Measurements from ENCODE around the gene PEX14.

DNA sequence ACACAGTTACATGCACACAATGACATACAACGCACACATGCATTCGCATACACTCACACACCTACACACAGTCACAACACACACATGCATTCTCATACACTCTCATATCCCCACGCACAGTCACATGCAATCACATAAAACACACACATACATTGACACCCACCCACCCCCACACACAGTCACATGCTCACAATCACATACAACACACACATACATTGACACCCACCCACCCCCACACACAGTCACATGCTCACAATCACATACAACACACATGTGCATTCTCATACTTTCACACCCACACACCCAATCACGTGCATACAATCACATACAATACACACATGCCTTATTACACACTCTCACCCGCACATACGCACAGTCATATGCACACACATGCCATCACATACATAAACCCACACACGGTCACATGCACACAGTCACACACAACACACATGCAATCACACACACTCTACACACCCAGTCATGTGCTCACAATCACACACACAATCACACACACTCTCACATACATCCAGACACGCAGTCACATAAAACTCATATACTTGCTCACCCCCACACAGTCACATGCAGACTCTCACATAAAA, 187.4 kb downstream of the PEX14 start:
- TF ChIP-seq RAD21 (IDR thresholded peaks at IDR 0.05; ENCODE audit: insufficient read depth, low read depth, low read length): no peak
- TF ChIP-seq, protein P1, sequence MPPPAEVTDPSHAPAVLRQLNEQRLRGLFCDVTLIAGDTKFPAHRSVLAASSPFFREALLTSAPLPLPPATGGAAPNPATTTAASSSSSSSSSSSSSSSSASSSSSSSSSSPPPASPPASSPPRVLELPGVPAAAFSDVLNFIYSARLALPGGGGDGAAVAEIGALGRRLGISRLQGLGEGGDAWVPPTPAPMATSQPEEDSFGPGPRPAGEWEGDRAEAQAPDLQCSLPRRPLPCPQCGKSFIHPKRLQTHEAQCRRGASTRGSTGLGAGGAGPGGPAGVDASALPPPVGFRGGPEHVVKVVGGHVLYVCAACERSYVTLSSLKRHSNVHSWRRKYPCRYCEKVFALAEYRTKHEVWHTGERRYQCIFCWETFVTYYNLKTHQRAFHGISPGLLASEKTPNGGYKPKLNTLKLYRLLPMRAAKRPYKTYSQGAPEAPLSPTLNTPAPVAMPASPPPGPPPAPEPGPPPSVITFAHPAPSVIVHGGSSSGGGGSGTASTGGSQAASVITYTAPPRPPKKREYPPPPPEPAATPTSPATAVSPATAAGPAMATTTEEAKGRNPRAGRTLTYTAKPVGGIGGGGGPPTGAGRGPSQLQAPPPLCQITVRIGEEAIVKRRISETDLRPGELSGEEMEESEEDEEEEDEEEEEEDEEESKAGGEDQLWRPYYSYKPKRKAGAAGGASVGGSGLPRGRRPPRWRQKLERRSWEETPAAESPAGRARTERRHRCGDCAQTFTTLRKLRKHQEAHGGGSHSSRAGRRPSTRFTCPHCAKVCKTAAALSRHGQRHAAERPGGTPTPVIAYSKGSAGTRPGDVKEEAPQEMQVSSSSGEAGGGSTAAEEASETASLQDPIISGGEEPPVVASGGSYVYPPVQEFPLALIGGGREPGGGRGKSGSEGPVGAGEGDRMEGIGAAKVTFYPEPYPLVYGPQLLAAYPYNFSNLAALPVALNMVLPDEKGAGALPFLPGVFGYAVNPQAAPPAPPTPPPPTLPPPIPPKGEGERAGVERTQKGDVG (CRISPR knock-in tag; IDR thresholded peaks at IDR 0.05): no peak
- no peak for TF ChIP-seq CBX5 (IDR thresholded peaks at IDR 0.05; ENCODE audit: low read depth)
- no peak for TF ChIP-seq POLR2AphosphoS5 (IDR thresholded peaks at IDR 0.05; ENCODE audit: low read length)
- no peak for TF ChIP-seq HDAC6 (IDR thresholded peaks at IDR 0.05; ENCODE audit: unreplicated experiment)
- TF ChIP-seq, protein P2, sequence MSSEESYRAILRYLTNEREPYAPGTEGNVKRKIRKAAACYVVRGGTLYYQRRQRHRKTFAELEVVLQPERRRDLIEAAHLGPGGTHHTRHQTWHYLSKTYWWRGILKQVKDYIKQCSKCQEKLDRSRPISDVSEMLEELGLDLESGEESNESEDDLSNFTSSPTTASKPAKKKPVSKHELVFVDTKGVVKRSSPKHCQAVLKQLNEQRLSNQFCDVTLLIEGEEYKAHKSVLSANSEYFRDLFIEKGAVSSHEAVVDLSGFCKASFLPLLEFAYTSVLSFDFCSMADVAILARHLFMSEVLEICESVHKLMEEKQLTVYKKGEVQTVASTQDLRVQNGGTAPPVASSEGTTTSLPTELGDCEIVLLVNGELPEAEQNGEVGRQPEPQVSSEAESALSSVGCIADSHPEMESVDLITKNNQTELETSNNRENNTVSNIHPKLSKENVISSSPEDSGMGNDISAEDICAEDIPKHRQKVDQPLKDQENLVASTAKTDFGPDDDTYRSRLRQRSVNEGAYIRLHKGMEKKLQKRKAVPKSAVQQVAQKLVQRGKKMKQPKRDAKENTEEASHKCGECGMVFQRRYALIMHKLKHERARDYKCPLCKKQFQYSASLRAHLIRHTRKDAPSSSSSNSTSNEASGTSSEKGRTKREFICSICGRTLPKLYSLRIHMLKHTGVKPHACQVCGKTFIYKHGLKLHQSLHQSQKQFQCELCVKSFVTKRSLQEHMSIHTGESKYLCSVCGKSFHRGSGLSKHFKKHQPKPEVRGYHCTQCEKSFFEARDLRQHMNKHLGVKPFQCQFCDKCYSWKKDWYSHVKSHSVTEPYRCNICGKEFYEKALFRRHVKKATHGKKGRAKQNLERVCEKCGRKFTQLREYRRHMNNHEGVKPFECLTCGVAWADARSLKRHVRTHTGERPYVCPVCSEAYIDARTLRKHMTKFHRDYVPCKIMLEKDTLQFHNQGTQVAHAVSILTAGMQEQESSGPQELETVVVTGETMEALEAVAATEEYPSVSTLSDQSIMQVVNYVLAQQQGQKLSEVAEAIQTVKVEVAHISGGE (CRISPR knock-in tag; IDR thresholded peaks at IDR 0.05): no peak
- TF ChIP-seq TARDBP (IDR thresholded peaks at IDR 0.05; ENCODE audit: borderline replicate concordance): no peak
- TF ChIP-seq MXI1 (IDR thresholded peaks at IDR 0.05; ENCODE audit: low read depth, low read length): no peak
